ENCODE data around the gene SLC30A4.

SLC30A4 gene

GRCh38 chr15:45449395-45449794 is 73.2 kb downstream of the SLC30A4 start:
- DNase-seq, result no peak

GRCh38 chr15:45448066-45448915 is 74.3 kb downstream of the SLC30A4 start:
- DNase-seq, result no peak

GRCh38 chr15:45443645-45444044 is 78.9 kb downstream of the SLC30A4 start:
- no peak for DNase-seq

- DNase-seq, result no peak
Observed at GRCh38 chr15:45442507-45443135, 79.9 kb downstream of the SLC30A4 start.

- peak in 1 of 2 experiments; percentile 30 for DNase-seq
Observed at GRCh38 chr15:45441686-45442085, 80.9 kb downstream of the SLC30A4 start.

- DNase-seq, result no peak
Observed at GRCh38 chr15:45441036-45441435, 81.5 kb downstream of the SLC30A4 start.

- no peak for DNase-seq
Observed at GRCh38 chr15:45439521-45440260, 82.9 kb downstream of the SLC30A4 start.

- peak in 1 of 2 experiments; percentile 41 for DNase-seq
Observed at GRCh38 chr15:45435124-45435903, 87.2 kb downstream of the SLC30A4 start.

- no peak for DNase-seq
Observed at GRCh38 chr15:45434078-45434567, 88.4 kb downstream of the SLC30A4 start.

GRCh38 chr15:45431511-45431910 is 91.0 kb downstream of the SLC30A4 start:
- no peak for DNase-seq

- no peak for DNase-seq
Observed at GRCh38 chr15:45429941-45430792, 92.4 kb downstream of the SLC30A4 start.

All from NCI-H524 (cell line).